ENCODE measurements around the gene RAB11FIP3. TPM values are rescaled to one million over a fixed set of nuclear protein-coding genes. Genes with fewer than 3 reads are reported as not detected.

Gene RAB11FIP3
- total and polyA plus RNA-seq, 10 of the 15 experiments (the other 5 are each of a cell fraction or from before 2014, with no cell fraction given), result 1.2 to 27.3 (median 7.7) TPM

- intact Hi-C loops (cut with micrococcal nuclease; ENCODE audit: unreplicated experiment) (loop anchor here (10.0 kb wide), 2 partner anchors 97 to 267 kb away; partner anchors contain the start of gene RHOT2), in situ Hi-C loops (cut with MboI) (loop anchor here (10.0 kb wide), 1 partner anchor 267 kb away; the partner anchor contains the start of gene RHOT2)
- Histone ChIP-seq H3K4me1 (ENCODE audit: control insufficient read depth, insufficient read depth, low read length) (peaks cover 11% of the 10 kb centered on the region; the same call in 1 of the 2 replicates), H3K9ac (ENCODE audit: control insufficient read depth, insufficient read depth, low read length) (no peak overlapping the region), H3K79me2 (ENCODE audit: control insufficient read depth, insufficient read depth, low read length) (peaks cover 2% of the 10 kb centered on the region; the same call in 1 of the 2 replicates), H3K27ac (ENCODE audit: control insufficient read depth, insufficient read depth) (no peak overlapping the region), H4K20me1 (ENCODE audit: control insufficient read depth, insufficient read depth) (no peaks in the 10 kb centered on the region), H2AFZ (ENCODE audit: control insufficient read depth, low read depth, low read length) (no peak overlapping the region), H3K4me3 (no peak overlapping the region), H3K9me3 (replicated peaks; ENCODE audit: control insufficient read depth, insufficient read depth, low read length) (no peaks in the 10 kb centered on the region), H3K36me3 (ENCODE audit: control insufficient read depth in 2 of 2, insufficient read depth in 2 of 2, low read length in 1 of 2) (no peaks in the 10 kb centered on the region), H3K27me3 (replicated peaks in 1 of 2; ENCODE audit: control insufficient read depth in 2 of 2, insufficient read depth in 2 of 2, low read length in 1 of 2) (no peaks in the 10 kb centered on the region), H3K4me2 (ENCODE audit: control insufficient read depth, insufficient read depth) (no peak overlapping the region)
- ChIA-PET CTCF (interaction anchor here (1.0 to 1.3 kb wide), 2 partner anchors 8 to 11 kb away, joined by 3 to 4 read pairs; no protein-coding TSS in a partner anchor), RAD21 (ENCODE audit: unreplicated experiment) (no interaction called here), SMC1A (ENCODE audit: uncharacterized antibody, unreplicated experiment) (no interaction called here), POLR2A (interaction anchor here (0.6 kb wide), 1 partner anchor 96 kb away, joined by 4 read pairs; no protein-coding TSS in a partner anchor)
- no peak for FAIRE-seq
- no peak for DNase-seq (ENCODE audit: low read depth, low spot score)
- no peak for ATAC-seq
- TF ChIP-seq WRNIP1 (IDR thresholded peaks at IDR 0.05; ENCODE audit: borderline replicate concordance, low read depth, low read length), result no peak
- TF ChIP-seq EGR1 (IDR thresholded peaks at IDR 0.05; ENCODE audit: borderline replicate concordance in 1 of 2, low read depth in 2 of 2, low read length in 2 of 2), result no peak
- no peak for TF ChIP-seq POLR2AphosphoS2 (IDR thresholded peaks at IDR 0.05; ENCODE audit: low read depth, low read length)
- TF ChIP-seq TCF7 (IDR thresholded peaks at IDR 0.05; ENCODE audit: borderline replicate concordance), result no peak
- TF ChIP-seq, protein P1, sequence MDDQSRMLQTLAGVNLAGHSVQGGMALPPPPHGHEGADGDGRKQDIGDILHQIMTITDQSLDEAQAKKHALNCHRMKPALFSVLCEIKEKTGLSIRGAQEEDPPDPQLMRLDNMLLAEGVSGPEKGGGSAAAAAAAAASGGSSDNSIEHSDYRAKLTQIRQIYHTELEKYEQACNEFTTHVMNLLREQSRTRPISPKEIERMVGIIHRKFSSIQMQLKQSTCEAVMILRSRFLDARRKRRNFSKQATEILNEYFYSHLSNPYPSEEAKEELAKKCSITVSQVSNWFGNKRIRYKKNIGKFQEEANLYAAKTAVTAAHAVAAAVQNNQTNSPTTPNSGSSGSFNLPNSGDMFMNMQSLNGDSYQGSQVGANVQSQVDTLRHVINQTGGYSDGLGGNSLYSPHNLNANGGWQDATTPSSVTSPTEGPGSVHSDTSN (IDR thresholded peaks at IDR 0.05; ENCODE audit: insufficient replicate concordance, low read depth, low read length), result no peak
- no peak for TF ChIP-seq PAX8 (IDR thresholded peaks at IDR 0.05)
- no peak for TF ChIP-seq HDGF (IDR thresholded peaks at IDR 0.05)
- TF ChIP-seq ZNF24 (IDR thresholded peaks at IDR 0.05), result no peak
- TF ChIP-seq NR2C2 (IDR thresholded peaks at IDR 0.05; ENCODE audit: borderline replicate concordance, control insufficient read depth, insufficient read length, low read depth), result no peak
- no peak for TF ChIP-seq CBX5 (IDR thresholded peaks at IDR 0.05; ENCODE audit: low read depth)
- TF ChIP-seq RBBP5 (conservative IDR thresholded peaks at IDR 0.05), result no peak
- TF ChIP-seq SMAD5 (IDR thresholded peaks at IDR 0.05; ENCODE audit: low read depth), result no peak
- TF ChIP-seq TBL1XR1 (IDR thresholded peaks at IDR 0.05; ENCODE audit: low read depth, low read length), result no peak
- no peak for TF ChIP-seq IRF5 (IDR thresholded peaks at IDR 0.05; ENCODE audit: borderline replicate concordance)
- no peak for TF ChIP-seq FOXK2 (IDR thresholded peaks at IDR 0.05)
- no TSS peak for BruUV-seq (replicated peaks)
- 72% methylated on average over 20 of the region's 29 CpGs for WGBS (ENCODE audit: insufficient coverage, insufficient replicate concordance, low lambda C conversion rate, missing lambda C conversion rate)
Observed at GRCh38 chr16:397736-398332, 27.6 kb upstream of the RAB11FIP3 start.
